GM18526 (cell line): ENCODE data around the gene IL21R.

Source experiments
- POLR2A ChIP-seq: IDR thresholded peaks from 3 replicates; pipeline ENCODE4 v1.6.1; 2011; ENCODE audit not compliant: insufficient read length; ENCODE audit errors: extremely low read depth

Gene IL21R

DNA sequence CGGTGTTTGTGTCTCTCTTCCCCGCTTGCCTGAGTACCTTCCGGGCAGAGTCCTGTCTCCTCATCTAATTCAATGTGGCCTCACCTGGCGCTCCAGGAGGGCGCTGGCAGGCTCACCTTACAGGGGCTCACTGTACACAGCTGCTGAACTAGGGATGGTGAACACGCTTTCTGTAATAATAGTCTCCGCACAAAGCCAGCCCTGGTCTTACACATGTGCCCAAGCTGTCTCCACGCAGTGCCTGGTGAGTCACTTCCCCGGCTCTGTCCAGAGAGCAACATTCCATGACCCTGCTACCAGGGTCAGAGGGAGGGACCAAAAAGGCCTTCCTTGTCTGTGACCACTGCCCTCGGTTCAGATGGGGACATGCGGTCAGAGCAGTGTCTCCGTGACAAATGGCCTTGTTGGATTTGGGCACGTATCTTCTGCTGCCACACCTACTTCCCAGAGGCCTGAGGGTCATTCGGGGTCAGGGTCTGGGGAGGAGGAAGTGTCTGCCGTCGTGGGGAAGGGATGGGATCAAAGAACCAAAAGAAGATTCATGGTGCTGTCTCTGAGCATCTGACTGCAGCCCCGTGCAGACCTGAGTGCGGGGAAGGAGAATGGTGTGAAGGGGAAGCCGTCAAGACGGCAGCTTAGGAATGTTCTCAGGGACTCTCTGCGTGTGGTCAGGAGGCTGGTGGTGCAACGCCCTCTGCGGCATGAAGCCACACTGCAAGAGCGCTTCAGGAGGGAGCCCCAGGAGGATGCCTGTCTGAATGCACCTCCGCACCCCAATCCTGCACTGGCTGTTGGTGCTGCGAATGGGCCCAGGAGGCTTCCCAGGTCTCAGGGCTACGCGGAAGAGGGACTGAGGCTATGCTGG lies 68.8 kb downstream of the IL21R start:
- no peak for TF ChIP-seq POLR2A

GRCh38 chr16:27471661-27472060 lies 69.7 kb downstream of the IL21R start:
- TF ChIP-seq POLR2A = no peak

DNA sequence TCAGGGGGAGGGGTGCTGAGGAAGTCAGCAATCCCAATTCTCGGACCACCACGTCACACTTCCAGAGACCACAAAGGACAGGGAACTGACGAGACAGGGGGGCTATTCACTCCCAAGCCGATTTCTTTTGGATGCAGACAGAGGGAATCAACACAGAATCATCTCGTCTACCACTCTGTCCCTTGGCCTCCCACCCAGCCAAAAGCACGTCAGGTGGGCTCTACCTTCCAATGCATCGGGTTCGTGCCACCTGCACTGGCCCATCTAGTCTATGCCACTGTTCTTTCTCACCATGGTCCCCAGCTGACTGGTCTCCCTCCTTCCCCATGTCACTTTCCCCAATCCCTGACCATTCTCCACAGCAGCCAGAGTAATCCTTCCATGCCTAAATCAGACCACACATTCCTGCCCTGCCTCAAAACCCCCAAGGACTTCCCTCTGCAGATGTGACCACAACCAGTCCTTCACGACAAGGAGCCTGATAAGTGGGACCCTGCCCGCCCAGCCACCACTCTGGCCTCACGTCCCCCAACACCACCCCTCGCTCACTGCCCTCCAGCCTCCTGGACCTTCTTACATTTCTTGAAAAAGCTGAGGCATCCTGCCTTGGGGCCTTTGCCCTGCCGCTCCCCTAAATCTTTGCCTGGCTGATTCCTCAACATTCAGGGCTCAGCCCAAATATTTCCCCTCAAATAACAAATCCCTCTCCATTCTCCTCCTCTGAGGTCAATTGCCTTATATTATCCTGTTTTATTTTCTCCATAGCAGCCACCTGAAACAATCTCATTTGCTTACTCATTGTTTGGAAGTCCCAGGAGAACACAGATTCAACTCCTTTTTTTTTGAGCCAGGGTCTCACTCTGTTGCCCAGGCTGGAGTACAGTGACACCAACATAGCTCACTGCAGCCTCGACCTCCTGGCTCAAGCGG lies 70.4 kb downstream of the IL21R start:
- TF ChIP-seq POLR2A = no peak

GRCh38 chr16:27473101-27473900 lies 71.3 kb downstream of the IL21R start:
- TF ChIP-seq POLR2A = no peak

DNA sequence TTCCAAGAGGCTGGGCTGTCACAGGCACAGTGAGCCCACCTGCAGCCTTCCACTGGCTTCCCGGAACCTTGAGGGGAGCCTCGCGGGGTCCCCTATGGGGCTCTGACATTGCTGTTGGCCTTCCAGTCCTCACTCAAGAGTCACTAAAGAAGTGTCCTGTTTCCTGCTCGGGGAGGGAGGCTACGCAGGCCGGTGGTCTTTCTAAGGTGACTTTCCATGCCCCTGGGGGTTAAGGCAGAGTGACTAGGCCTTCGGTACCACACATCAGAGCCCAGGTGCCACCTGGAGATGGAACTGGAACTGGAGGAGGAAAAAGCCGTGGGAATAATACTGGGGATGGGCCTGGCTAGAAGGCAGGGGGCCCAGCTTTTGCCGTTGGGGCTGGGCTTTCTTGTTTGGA lies 72.1 kb downstream of the IL21R start:
- TF ChIP-seq POLR2A = no peak

GRCh38 chr16:27474921-27475320 lies 72.9 kb downstream of the IL21R start:
- no peak for TF ChIP-seq POLR2A

DNA sequence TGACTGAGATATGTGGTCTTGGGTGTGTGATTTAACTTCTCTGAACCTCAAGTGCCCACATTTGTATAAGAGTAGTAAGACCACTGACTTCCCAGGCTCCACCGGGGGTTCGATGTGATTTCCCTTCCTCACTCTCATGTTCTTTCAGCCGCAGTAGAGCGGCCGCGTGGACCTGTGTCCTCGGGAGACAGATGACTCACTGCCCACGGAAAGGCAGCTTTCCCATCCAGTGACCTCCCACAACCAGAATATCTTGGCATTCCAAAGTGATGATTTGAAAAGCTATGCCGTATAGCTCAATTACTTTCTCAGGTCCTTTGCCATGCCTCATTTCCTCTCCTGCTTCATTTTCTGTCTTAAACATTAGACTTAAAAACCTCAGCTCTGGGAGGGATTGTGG lies 73.6 kb downstream of the IL21R start:
- TF ChIP-seq POLR2A = no peak

GRCh38 chr16:27476240-27476639 lies 74.3 kb downstream of the IL21R start:
- TF ChIP-seq POLR2A = no peak

GRCh38 chr16:27480761-27481160 lies 78.8 kb downstream of the IL21R start:
- no peak for TF ChIP-seq POLR2A

DNA sequence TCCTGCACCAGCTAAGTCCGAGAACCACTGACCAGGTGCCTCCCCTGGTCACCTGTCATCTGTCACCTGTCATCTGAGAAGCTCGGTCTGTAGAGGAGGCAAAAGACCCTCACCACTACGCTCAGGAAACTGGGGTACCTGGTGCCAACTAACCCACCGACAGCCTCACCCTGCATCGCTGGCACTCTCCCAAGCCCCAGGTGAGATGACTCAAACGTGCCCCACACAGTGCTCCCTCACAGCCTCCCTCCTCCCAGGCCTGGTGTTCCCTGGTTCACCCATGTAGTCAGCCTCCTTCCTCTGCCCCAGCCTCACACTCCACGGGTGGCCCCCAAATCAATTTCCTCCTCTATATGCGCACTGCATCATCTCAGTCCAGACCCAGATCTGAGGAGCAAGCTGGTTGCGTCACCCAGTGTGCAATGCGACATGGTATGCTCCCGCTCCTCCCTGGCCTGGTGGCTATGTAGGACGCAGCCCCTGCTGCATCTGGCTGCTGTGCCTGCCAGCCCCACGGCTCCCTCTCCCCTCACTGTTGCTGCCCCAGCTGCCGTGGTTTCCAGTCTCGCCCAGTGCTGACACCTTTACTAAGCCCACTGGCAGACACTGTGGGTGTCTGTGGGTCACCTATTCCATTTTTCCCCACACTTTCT lies 79.4 kb downstream of the IL21R start:
- TF ChIP-seq POLR2A = no peak

DNA sequence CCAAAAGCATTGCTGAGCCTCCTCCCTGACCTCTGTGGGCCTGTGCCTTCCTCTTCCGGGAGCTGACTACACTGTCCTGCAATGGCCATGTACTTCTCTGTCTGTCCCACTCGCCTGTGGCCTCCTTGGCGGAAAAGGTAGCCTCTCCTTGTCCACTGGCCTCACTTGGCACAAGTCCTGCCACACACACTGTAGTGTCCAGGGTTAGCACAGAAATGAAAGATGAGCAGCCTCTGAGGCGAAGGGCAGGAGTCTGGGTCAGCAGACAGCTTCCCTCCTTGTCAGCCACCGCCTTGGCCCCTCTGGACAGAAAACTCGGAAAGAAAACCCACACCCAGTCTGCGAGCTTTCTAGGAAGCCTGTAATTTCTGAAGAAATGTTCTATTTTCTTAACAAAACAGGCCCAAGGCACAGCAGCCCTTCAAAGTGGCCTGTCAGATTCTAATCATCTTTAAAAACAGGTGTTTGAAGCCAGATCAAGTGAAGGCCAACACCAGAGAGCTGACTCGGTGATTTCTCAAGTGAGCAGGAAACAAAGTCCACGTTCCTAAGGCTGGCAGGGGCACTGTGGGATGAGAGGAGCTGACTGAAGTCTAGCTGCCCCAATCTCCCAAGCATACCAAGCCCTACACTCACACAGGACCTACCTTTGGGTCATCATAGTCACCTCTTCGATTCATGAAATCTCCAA lies 80.6 kb downstream of the IL21R start:
- no peak for TF ChIP-seq POLR2A

DNA sequence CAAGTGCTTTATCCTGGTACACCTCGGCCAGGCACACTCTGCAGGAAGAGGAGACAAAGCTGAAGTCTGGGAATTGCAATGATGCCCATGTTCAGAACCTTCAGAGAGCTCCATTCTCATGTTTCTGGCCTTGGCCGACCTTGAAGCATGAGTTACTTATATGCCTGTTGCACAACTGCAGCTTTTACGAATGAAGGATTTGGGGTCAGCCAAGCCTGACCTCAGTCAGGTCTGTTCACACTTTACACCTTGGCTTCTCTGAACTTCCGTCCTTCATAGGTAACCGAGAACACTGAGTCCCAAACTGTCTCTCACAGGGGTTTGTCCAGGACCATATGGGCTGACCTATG lies 81.1 kb downstream of the IL21R start:
- TF ChIP-seq POLR2A = no peak

GRCh38 chr16:27483624-27484023 lies 81.7 kb downstream of the IL21R start:
- no peak for TF ChIP-seq POLR2A

DNA sequence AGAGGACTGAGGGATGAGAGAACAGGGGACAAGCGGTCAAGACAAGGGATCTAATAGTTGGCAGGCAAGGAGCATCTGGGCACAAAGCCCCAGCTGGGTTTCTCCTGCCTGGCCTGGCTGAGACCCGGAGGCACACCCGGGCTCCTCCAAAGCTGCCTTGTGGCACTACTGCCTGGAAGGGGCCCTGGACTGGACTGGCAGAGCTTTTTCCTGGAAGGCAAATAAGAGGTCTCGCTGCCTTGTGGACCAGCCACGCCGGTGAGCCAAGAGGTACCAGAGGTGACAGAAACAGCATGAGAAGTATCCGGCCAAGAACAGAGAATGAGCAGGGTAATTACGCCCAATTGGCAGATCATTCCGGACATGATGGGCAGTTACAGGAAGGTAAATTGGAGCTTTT lies 83.2 kb downstream of the IL21R start:
- TF ChIP-seq POLR2A = no peak
